Medulla oblongata (tissue), 1 donor: ENCODE measurements around the gene LMBRD1.
"Not testable (repeated sequence)": the region's sequence is repeated elsewhere in the genome, so short reads cannot be mapped to it uniquely, and the experiment has no call there.

Experiments used
- DNase-seq: peaks from one replicate; pipeline ENCODE4 v3.0.0-alpha.2; 2015; ENCODE audit errors: extremely low spot score

Gene LMBRD1

DNA sequence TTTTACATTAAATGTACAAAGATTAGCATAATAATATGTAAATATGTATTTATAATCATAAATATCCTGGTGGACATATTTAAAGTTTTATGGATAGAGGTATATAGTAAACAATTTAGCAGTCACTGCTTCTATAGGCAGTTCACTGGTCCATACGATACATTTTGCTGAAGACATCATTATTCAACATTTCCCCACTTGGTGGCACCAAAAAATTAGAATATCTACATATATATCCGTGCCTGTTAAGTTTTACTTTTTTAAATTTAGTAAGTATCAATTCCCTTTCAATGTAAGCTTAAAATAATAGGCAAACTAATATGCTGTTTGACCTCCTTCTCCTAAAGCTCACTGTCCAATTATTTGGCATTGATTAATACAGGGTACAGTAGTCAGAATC lies 64.2 kb downstream of the LMBRD1 start:
- peak; percentile 9 for DNase-seq

DNA sequence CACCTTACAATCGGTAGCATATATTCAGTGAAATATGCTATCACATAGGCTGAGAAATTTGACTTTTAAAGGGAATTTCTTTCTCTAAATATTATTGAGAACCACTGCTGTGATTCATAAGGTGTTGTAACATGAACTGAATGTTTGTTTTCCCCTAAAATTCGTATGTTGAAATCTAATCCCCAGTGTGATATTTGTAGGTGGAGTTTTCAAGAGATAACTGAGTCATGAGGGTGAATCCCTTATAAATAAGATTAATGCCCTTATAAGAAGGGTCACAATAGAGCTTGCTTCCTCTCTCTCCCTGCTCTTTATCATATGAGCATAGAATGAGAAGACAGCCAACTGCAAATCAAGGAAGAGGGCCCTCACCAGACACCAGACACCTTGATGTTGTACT lies 64.8 kb downstream of the LMBRD1 start:
- DNase-seq = no peak

DNA sequence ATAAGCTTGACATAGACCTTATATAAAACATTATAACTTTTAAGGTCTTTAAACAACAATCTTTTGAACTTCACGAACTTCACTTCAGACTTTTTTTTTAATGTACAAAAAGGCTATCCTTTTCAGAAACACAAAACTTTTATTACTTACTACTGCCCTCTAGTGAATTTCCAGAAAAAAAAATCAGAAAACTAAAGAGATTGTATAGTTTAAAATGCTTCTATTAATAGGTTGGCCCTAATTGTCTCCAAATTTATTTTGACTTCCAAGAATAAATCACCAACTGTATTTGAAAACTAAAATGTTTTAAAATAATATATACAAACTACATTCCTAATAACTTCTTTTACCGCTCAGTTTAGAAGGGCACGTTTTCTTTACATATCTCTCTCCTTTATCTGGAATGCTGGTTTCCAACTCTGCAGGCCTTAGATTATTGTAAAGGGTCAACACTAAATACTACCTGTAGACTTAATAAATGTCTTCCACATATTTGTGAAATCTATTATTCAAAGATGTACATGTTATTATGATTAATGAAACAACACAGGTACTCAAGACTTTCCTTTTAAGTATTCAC lies 66.8 kb downstream of the LMBRD1 start:
- no peak for DNase-seq

DNA sequence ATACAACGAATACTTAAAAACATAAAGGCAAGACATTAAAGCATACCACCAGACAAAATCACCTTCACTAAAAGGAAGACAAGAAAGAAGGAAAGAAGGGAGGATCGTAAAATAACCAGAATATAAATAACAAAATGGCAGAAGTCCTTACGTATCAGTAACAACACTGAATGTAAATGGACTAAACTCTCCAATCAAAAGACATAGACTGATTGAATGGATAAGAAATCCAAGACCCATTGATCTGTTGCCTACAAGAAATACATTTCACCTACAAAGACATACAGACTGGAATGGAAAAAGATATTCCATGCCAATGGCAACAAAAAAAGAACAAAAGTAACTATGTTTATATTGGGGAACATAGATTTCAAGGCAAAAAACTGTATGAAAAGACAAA lies 74.1 kb downstream of the LMBRD1 start:
- no peak for DNase-seq

DNA sequence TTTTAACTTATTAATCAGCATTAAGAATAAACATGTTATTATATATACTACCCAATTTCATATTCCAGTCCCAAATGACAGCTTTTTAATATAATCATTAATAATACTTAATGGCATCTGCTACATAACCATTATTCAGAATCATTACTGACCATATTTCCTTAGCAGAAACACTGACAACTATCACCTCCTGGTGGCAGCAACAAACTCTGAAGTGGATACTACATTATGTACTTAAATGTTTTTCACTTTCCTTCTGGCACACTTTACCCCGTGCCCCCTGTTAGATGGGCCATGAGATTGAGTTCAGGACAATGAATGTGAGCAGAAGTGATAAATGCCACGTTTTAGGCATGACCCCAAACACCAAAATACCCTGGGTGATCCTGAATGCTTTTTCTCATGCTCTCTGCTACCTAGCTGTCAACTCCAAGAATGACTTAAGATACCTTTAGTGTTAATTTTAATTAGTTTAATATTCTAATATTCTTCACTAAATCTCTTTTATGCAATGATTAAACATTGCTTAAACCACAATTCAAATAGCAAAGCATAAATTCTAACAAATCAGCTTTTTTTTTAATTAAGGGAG lies 77.1 kb downstream of the LMBRD1 start:
- no peak for DNase-seq

DNA sequence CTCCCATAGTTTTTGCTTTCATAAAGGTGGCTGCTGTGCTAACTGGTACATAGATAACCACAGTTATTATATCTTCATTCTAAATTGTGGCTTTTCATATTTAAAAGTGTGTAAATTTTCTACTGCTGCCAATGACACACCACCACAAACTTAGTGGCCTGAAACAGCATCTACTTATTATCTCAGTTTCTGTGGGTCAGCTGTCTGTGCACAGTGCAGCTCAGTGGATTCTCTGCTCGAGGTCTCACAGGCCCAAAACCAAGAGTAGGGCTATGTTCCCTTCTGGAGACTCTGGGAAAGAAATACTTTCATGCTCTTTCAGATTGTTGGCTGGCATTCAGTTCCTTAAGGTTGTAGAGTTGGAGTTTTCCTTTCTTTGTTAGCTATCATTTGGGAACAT lies 90.1 kb downstream of the LMBRD1 start:
- DNase-seq = no peak

DNA sequence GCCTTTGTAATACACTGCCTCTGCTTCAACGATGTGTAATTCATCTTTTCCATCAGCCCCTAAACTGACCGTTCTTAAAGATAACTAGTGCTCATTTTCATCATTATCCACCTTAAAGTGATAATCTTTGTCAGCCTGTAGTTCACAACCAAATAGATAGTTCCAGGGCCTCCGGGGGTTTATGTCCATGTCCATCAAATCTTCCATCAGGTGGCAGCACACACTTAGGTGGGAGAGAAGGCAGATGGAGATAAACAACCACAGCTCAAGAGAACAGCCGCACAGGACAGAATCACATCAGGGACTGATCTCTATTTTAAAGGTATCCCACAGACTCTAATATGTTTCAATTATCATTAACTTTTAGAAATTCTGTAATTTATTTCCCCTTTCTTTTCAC lies 90.9 kb downstream of the LMBRD1 start:
- no peak for DNase-seq

DNA sequence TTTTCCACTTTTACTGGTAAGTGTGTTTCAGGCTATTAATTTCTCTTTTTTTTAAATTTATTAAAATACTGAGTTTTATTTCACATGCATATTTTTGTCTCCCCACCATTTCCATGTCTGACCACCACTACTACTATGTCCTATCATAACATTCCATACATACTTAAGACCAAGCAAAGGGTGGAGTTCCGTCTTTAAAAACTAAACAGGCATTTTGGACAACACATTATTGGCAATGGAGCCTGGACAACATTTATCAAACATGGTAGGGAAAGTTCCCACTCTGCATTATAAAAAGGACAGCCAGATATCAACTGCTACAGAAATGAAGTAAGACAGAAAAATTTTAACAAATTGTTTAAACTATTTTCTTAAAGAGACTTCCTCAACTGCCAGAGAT lies 91.9 kb downstream of the LMBRD1 start:
- DNase-seq = no peak

DNA sequence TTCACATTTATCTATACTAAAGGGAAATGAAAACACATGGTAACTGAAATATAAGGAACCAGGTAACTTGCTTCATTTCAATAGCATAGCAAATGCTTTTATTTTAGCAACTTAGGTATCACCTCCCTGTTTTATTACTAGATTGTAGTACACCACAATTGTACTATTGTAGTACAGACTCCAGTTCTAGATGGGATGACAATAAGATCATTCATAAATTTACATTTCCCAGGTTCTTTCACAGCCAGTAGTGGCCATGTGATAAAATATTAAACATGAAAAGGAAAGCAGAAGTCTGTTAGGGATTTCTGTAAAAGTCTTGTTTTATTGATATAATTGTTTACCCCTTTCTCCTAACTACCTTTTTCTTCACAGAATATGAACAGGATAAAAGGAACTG lies 97.2 kb downstream of the LMBRD1 start:
- DNase-seq = no peak

DNA sequence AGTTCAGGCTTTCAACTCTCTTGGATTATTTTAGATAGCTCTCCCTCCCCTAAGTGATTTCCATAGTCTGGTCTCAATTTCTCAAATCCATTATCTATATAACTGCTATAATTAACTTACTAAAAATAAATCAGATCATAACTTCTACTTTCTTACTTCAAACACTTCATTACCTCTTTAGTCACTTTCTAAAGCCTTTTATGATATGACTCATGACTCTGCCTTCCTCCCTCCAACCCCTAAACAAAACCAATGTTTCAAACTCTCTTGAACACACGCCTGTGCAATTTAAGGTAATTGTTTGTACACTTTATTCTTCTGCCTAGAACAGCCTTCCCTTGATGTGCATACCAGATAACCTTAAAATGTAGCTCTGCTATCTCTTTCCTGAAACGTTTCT lies 100.5 kb downstream of the LMBRD1 start:
- DNase-seq = no peak

DNA sequence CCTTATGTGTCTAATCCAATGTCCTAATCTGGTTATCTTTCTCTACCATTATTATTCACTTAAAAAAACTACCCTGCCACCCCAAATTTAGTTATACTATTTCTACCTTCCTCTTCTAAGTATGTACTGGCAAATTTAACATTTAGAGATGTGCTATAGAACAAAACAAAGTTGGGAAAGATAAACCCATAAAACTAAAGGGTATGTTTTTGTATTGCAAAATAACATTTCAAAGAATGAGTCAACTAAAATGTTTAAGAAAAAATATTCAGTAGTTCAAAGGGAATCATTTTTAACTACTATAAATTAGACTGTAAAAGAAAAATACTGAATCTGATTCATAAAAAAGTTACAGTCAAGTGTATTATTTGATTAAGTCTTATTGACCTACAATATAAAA lies 103.0 kb downstream of the LMBRD1 start:
- DNase-seq = no peak

DNA sequence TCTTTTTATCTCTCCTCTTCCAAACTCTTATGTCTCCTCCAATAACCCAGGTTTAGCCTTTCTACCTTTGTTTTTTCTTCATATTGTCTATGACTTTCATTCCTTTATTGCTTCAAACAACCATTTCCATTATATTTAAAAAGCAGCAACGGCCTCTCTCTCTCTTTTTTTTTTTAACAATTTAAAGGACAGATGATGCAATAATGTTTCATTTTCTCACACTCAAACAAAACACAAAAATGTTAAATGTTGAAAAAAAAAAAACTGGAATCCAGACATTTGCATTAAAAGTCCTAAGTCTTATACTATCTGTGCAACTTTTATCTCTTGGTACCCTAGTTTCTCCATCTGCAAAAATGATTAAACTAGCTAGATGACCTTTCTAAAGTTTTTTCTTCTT lies 105.8 kb downstream of the LMBRD1 start:
- no peak for DNase-seq

DNA sequence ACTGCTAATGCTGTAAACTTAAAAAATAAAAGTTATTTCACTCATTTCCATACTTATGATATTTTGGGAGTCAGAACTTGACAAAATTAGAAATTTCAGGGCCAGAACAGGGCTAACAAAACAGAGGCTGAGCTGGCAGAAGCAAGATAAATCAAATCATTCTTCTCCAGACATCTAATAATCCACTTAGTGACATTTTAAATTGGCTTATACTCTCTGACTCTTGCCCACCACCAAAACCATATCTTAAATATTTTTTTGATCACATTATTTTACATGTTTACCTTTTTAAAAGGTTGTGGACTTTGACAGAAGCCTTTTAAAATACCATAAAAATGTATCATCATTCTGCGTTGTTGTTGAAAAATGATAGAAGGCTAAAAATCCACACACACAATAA lies 116.5 kb downstream of the LMBRD1 start:
- DNase-seq = no peak

DNA sequence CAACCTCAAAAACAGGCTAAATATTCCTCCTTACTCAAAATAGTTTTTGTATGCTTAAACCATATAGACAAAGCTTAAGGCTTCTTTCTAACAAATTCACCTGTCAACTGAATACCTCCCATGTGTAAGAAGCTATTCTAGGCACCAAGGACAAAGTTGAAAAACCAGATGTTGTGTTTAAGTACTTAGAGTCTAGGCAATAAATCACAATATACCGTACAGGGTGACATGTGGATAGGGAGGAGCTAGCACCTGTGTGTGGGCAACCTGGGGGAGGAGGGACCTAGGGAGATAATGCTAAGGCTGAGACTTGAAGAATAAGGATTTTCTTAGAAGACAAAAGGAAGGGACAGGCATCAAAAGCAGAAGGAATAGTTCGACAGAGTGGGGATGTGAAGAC lies 123.5 kb downstream of the LMBRD1 start:
- DNase-seq = no peak

DNA sequence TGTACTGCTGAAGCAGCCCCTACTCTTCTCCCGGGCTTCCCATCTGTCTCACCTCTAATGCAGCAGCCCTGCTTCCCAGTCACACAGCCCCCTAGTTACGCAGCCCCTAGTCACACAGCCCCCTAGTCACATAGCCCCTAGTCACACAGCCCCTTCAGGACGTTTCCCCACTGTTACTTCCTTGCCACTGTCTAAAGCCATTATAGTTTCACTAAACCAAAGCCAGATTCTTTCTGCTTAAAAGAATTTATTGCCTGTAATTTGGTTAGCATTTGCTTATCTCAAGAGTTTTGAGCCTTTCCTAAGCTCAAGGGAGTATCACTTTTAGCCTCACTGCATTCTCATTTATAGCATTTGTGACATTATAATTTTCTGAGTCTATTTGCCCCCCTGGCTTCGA lies 127.9 kb downstream of the LMBRD1 start:
- no peak for DNase-seq

DNA sequence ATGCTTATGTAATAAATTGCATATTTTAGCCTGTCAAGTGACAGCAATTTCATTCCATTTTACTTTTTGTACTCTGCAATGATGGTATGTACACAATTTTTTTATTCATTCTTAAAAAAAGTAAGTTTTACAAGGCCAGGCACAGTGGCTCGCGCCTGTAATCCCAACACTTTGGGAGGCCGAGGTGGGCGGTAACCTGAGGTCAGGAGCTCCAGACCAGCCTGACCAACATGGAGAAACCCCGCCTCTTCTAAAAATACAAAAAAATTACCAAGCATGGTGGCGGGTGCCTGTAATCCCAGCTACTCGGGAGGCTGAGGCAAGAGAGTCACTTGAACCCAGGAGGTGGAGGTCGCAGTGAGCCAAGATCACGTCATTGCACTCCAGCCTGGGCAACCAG lies 130.0 kb downstream of the LMBRD1 start:
- not testable (repeated sequence) for DNase-seq

DNA sequence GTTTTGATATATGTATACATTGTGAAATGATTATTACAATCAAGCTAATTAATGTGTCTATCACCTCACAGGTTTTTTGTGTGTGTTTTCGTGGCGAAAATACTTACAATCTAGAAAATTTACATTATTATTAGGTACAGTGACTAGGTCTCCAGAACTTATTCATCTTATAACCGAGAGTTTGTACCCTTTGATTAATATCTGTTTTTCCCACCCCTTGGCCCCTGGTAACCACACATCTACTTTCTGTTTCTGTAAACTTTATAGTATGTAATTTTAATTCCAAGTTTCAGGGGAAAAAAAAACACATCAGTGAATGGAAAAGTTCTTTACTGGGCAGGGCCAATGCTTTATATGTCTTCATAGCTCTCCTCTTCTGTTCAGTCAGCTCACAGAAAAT lies 131.4 kb downstream of the LMBRD1 start:
- DNase-seq = no peak

DNA sequence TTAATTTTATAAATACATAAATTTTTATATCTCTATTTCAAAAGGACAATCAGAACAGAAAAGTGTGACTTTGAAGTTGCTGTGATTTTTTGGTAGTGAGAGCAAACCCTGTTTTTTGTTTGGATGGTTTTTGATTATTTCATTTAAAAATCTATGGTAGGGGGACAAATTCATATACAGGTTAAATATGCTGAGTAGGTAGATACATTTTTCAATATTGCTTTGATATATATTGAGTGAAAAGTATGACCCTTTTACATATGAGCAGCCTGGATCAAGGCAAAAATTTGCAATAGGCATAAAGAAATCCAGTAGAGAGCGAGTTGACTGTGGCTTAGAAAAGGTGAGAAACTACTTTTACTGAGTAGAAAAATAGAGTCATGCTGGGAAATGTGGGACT lies 132.3 kb downstream of the LMBRD1 start:
- DNase-seq = no peak

DNA sequence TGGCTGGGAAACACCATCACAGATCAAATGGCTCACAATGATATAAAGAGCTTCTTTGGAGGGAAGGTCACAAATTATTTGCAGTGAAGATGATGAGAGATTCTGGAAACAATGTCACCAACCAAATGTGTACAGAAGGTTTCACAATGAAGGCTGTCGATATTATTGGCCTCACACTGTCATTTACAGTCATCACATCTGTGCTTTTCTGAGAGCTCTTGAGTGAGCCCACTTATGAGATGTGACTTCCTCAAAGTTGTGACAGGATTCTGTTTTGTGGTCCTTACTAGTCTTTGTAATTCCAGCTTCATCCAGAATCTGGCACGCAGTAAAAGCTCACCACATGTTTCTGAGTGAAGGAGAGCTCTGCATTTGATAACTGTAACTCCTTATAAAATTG lies 133.6 kb downstream of the LMBRD1 start:
- no peak for DNase-seq

DNA sequence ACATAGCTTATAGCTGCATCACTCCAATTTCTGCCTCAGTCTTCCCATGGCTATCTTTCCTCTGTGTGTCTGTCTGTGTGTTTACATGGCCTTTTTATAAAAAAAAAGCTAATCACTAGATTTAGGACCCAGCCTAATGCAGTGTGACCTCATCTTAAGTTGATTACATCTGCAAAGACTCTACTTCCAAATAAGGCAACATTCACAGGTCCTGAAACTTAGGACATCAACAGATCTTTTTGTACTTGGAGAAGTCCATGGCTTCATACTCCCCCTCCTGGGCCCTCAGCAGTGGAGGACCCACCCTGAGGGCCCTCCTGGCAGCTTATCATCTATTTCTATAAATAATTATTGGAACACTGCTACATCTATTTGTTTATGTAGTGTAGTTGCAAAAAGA lies 146.1 kb downstream of the LMBRD1 start:
- DNase-seq = no peak

DNA sequence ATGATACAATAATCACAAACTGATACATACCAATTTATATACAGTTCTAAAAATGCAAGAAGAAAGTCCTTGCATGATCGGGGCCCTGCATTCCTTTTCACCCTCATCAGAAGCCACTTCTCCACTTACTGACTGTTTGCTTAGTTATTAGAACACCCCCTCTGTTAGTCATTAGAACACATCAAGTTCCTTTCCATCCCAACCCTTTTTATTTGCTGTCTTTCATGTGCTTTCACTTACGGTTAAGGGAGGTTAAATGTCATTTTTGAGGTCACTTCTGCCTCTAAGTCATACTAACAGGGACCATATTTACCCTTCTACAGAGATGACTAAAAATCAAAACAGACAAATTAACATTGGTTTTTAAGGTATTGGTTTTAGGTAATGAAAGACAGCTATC lies 149.1 kb downstream of the LMBRD1 start:
- DNase-seq = no peak

DNA sequence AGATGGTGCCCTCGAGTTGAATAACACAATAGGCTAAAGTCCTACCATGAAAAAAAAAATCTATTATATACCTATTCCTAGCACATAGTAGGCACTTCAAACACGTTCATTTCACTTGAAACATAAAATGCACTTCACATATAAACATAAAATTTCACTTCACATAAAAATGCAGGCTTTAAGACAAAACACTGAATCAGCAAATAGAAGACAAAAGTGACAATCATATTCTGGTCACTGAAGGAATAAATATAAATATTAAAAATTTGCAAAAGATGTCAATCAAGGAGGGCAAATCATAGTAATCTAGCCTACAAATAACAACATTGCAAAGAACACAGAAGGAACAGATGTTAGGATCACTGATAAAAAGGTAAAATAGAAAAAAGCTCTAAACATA lies 153.1 kb downstream of the LMBRD1 start:
- no peak for DNase-seq

DNA sequence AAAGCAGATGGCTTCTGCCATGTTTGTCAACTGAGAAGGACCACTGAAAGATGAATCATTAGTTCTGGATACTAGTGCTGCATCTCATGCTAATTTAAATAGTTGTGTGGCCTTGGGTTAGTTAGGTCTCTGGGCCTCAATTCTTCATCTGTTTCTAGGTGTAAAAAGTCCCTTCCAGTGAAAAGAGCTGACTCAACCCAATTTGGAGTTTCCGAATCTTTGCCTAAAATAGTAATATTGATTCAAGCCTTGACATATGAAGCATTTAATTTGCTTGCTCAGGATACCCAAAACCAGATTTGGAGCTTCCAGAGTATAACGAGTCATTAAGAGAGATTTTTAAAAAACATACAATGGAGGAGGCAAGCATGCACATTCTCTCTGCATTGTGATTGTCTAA lies 163.9 kb downstream of the LMBRD1 start:
- DNase-seq = no peak
